Muscle of leg (tissue), 11 donors: ENCODE results near the gene AUTS2. TPM values are rescaled to one million over a fixed set of nuclear protein-coding genes. Genes with fewer than 3 reads are reported as not detected.

Source experiments
- DNase-seq: peaks from one replicate; pipeline ENCODE4 v3.0.0; 2013
- H3K27ac ChIP-seq: one replicate; pipeline ENCODE4 v1.5.1; 2013; ENCODE audit warnings: mild to moderate bottlenecking, low read length, control low read depth
- H3K27me3 ChIP-seq: one replicate; pipeline ENCODE4 v1.6.1; 2013; ENCODE audit warnings: low read length; ENCODE audit not compliant: control insufficient read depth, insufficient read depth
- H3K36me3 ChIP-seq: one replicate; pipeline ENCODE4 v1.6.1; 2013; ENCODE audit warnings: low read length; ENCODE audit not compliant: control insufficient read depth, insufficient read depth
- H3K4me1 ChIP-seq: one replicate; pipeline ENCODE4 v1.6.1; 2013; ENCODE audit warnings: low read length; ENCODE audit not compliant: control insufficient read depth, insufficient read depth
- H3K4me3 ChIP-seq: one replicate; pipeline ENCODE4 v1.5.1; 2013; ENCODE audit warnings: low read length, control low read depth
- H3K9me3 ChIP-seq: replicated peaks from 2 replicates; pipeline ENCODE4 v1.6.1; 2013; ENCODE audit warnings: low read depth, low read length; ENCODE audit not compliant: control insufficient read depth
- WGBS: methylation state at CpG from one replicate; pipeline ENCODE4 v1.1.5; 2013; ENCODE audit warnings: missing lambda C conversion rate; ENCODE audit not compliant: insufficient coverage; 5-methylcytosine and 5-hydroxymethylcytosine counted together
- polyA plus RNA-seq, 8 donors: library from polyadenylated mRNA; unstranded; fragments of 120-200 nt; gene quantifications; one replicate each; pipeline versions ENCODE4 v1.2.1 to v1.2.3, GENCODE V29; 2013; ENCODE audit warnings: inconsistent platforms in 1 of 8, low replicate concordance in 1 of 8; ENCODE audit not compliant: insufficient read length in 8 of 8, insufficient read depth in 1 of 8
- total RNA-seq: library from RNA; stranded (reverse); fragments of 120-200 nt; gene quantifications from one replicate; pipeline ENCODE4 v1.2.4, GENCODE V29; 2013

The AUTS2 gene
- total and polyA plus RNA-seq, 9 donors = 28.6 to 92.3 (median 58.8) TPM

- H3K4me3 ChIP-seq = no peak overlapping the region
- H3K27me3 ChIP-seq = no peaks in the 10 kb centered on the region
- H3K4me1 ChIP-seq = peaks cover 2% of the 10 kb centered on the region
- no peaks in the 10 kb centered on the region for H3K9me3 ChIP-seq
- no peaks in the 10 kb centered on the region for H3K36me3 ChIP-seq
- WGBS = 90% methylated on average over 2 of the region's 4 CpGs
- no peak for DNase-seq
- no peak overlapping the region for H3K27ac ChIP-seq
Measured at GRCh38 chr7:69764147-69764546, 165.9 kb downstream of the AUTS2 start.

- no peak overlapping the region for H3K27ac ChIP-seq
- H3K9me3 ChIP-seq = no peaks in the 10 kb centered on the region
- no peak overlapping the region for H3K4me3 ChIP-seq
- no peaks in the 10 kb centered on the region for H3K27me3 ChIP-seq
- H3K36me3 ChIP-seq = no peaks in the 10 kb centered on the region
- peaks cover 4% of the 10 kb centered on the region for H3K4me1 ChIP-seq
- no CpG with 5 or more reads among the region's 2 CpGs for WGBS
- DNase-seq = no peak
Measured at GRCh38 chr7:69764681-69765080, 166.4 kb downstream of the AUTS2 start.

- H3K9me3 ChIP-seq = no peaks in the 10 kb centered on the region
- DNase-seq = no peak
- peaks cover 4% of the 10 kb centered on the region for H3K4me1 ChIP-seq
- H3K4me3 ChIP-seq = no peak overlapping the region
- no peaks in the 10 kb centered on the region for H3K27me3 ChIP-seq
- H3K27ac ChIP-seq = no peak overlapping the region
- no peaks in the 10 kb centered on the region for H3K36me3 ChIP-seq
- WGBS = no CpG with 5 or more reads among the region's 2 CpGs
Measured at GRCh38 chr7:69765879-69766278, 167.6 kb downstream of the AUTS2 start.

GRCh38 chr7:69768986-69769595 is 170.8 kb downstream of the AUTS2 start:
- WGBS = no CpG with 5 or more reads among the region's 1 CpG
- H3K27me3 ChIP-seq = no peaks in the 10 kb centered on the region
- peak; percentile 89 for DNase-seq
- no peak overlapping the region for H3K4me3 ChIP-seq
- H3K9me3 ChIP-seq = no peaks in the 10 kb centered on the region
- peak overlapping the region; percentile 6 for H3K27ac ChIP-seq
- H3K4me1 ChIP-seq = peaks cover 14% of the 10 kb centered on the region
- no peaks in the 10 kb centered on the region for H3K36me3 ChIP-seq

- no peaks in the 10 kb centered on the region for H3K9me3 ChIP-seq
- H3K27ac ChIP-seq = no peak overlapping the region
- no peak for DNase-seq
- no peaks in the 10 kb centered on the region for H3K27me3 ChIP-seq
- H3K36me3 ChIP-seq = no peaks in the 10 kb centered on the region
- peaks cover 14% of the 10 kb centered on the region for H3K4me1 ChIP-seq
- H3K4me3 ChIP-seq = no peak overlapping the region
- 83% methylated on average over 1 of the region's 1 CpG for WGBS
Measured at GRCh38 chr7:69769826-69770225, 171.6 kb downstream of the AUTS2 start.

GRCh38 chr7:69770613-69771012 is 172.3 kb downstream of the AUTS2 start:
- no CpG with 5 or more reads among the region's 6 CpGs for WGBS
- peaks cover 14% of the 10 kb centered on the region for H3K4me1 ChIP-seq
- no peaks in the 10 kb centered on the region for H3K36me3 ChIP-seq
- no peaks in the 10 kb centered on the region for H3K27me3 ChIP-seq
- no peak overlapping the region for H3K27ac ChIP-seq
- no peak overlapping the region for H3K4me3 ChIP-seq
- H3K9me3 ChIP-seq = no peaks in the 10 kb centered on the region
- DNase-seq = no peak

GRCh38 chr7:69772718-69773436 is 174.6 kb downstream of the AUTS2 start:
- peaks cover 14% of the 10 kb centered on the region for H3K4me1 ChIP-seq
- no peak overlapping the region for H3K4me3 ChIP-seq
- 80% methylated on average over 1 of the region's 9 CpGs for WGBS
- H3K9me3 ChIP-seq = no peaks in the 10 kb centered on the region
- DNase-seq = no peak
- no peaks in the 10 kb centered on the region for H3K36me3 ChIP-seq
- H3K27me3 ChIP-seq = no peaks in the 10 kb centered on the region
- no peak overlapping the region for H3K27ac ChIP-seq

- H3K27me3 ChIP-seq = no peaks in the 10 kb centered on the region
- peak; percentile 46 for DNase-seq
- no peak overlapping the region for H3K27ac ChIP-seq
- H3K4me1 ChIP-seq = peaks cover 14% of the 10 kb centered on the region
- WGBS = 86% methylated on average over 9 of the region's 9 CpGs
- H3K36me3 ChIP-seq = no peaks in the 10 kb centered on the region
- no peak overlapping the region for H3K4me3 ChIP-seq
- H3K9me3 ChIP-seq = no peaks in the 10 kb centered on the region
Measured at GRCh38 chr7:69773535-69774225, 175.4 kb downstream of the AUTS2 start.

- Histone ChIP-seq H3K27ac (no peak overlapping the region), H3K4me1 (peaks cover 11% of the 10 kb centered on the region), H3K4me3 (no peak overlapping the region), H3K27me3 (no peaks in the 10 kb centered on the region), H3K9me3 (no peaks in the 10 kb centered on the region), H3K36me3 (no peaks in the 10 kb centered on the region)
- 59% methylated on average over 4 of the region's 6 CpGs for WGBS
- DNase-seq = peak; percentile 88
Measured at GRCh38 chr7:69775231-69775771, 177.0 kb downstream of the AUTS2 start.

GRCh38 chr7:69776611-69777010 is 178.3 kb downstream of the AUTS2 start:
- no CpG with 5 or more reads among the region's 1 CpG for WGBS
- no peaks in the 10 kb centered on the region for H3K9me3 ChIP-seq
- H3K36me3 ChIP-seq = no peaks in the 10 kb centered on the region
- no peak overlapping the region for H3K27ac ChIP-seq
- peaks cover 17% of the 10 kb centered on the region for H3K4me1 ChIP-seq
- H3K4me3 ChIP-seq = no peak overlapping the region
- H3K27me3 ChIP-seq = no peaks in the 10 kb centered on the region
- no peak for DNase-seq
